Esophagus squamous epithelium (tissue), 4 donors: ENCODE data around the gene CSMD2.

Experiments used
- POLR2A ChIP-seq, 4 donors: fragments of 450-650 bp; IDR thresholded peaks; one replicate each; pipeline ENCODE4 v1.6.1; 2017; ENCODE audit warnings: antibody characterized with exemption in 4 of 4, mild to moderate bottlenecking in 4 of 4, moderate library complexity in 3 of 4
- TF ChIP-seq, protein P1 (sequence below), 6 experiments: fragments of 450-650 bp in 4 of 6; fragments of 200-600 bp in 2 of 6; sonication (generic) in 2 of 6; IDR thresholded peaks; one replicate each; pipeline ENCODE4 v1.5.1; 2016 to 2019; ENCODE audit warnings: antibody characterized with exemption in 6 of 6, mild to moderate bottlenecking in 4 of 6, moderate library complexity in 4 of 6

DNA sequence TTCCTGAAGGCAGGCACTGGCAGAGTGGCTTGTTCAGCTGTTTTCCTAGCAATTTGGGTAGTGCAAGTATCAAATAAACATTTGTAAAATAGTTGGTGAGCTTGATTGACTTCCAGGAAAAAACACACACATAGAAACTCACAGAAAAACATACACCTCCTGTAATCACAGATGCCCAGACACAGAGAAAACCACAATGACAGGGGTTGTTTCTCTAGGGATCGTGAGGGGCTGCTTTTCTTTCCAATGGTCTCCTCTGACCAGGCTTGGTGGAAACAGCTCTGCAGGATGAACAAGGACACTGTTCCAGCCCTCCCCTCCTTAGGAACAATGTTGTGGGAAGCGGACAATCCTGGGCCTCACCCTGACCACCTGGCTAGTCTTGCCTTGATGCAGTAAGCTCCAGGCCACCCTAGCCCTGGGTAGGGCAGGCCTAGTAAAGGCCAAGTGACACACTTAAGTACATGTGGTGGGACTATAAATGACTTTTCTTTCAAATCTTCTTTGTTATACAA, 443.7 kb downstream of the CSMD2 start:
- TF ChIP-seq, protein P1, sequence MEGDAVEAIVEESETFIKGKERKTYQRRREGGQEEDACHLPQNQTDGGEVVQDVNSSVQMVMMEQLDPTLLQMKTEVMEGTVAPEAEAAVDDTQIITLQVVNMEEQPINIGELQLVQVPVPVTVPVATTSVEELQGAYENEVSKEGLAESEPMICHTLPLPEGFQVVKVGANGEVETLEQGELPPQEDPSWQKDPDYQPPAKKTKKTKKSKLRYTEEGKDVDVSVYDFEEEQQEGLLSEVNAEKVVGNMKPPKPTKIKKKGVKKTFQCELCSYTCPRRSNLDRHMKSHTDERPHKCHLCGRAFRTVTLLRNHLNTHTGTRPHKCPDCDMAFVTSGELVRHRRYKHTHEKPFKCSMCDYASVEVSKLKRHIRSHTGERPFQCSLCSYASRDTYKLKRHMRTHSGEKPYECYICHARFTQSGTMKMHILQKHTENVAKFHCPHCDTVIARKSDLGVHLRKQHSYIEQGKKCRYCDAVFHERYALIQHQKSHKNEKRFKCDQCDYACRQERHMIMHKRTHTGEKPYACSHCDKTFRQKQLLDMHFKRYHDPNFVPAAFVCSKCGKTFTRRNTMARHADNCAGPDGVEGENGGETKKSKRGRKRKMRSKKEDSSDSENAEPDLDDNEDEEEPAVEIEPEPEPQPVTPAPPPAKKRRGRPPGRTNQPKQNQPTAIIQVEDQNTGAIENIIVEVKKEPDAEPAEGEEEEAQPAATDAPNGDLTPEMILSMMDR (IDR thresholded peaks at IDR 0.05): no peak
- TF ChIP-seq POLR2A (IDR thresholded peaks at IDR 0.05): no peak
